ENCODE data around the gene TINCR. TPM values are rescaled to one million over a fixed set of nuclear protein-coding genes. Genes with fewer than 3 reads are reported as not detected.
"Not testable (repeated sequence)": the region's sequence is repeated elsewhere in the genome, so short reads cannot be mapped to it uniquely, and the experiment has no call there.

The TINCR gene
- polyA plus RNA-seq (ENCODE audit: insufficient read length): 1.0 TPM

DNA sequence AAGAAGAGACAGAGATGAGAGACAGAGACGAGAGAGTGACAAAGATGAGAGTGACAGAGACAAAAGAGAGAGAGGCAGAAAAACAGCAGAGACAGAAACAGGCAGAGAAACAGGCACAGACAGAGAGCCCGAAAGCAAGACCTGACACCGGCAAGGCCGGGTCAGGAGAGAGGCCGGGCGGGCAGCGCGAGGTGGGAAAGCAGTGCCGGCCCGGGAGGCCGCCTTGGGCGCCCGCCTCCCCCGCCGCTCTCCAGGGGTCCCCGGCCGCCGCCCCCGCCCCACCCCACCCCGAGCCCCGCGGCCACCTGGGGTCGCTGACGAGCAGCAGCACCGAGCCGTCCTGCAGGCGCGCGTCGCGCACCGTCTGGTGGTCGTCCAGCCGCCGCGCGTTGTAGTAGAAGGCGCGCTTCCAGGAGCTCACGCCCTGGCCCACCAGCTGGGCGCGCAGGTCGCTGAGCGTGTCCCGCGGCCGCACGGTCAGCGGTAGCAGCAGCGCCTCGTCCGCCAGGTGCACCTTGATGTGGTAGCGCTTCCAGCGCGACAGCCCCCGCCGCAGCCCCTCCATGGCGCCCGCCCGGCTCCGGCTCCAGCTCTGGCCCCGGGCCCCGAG, at the start of gene TINCR:
Gene TINCR (minus strand): TSS at position 594 of the 610 bp plus-strand sequence.
- DNase-seq (ENCODE audit: low read depth): no peak

DNA sequence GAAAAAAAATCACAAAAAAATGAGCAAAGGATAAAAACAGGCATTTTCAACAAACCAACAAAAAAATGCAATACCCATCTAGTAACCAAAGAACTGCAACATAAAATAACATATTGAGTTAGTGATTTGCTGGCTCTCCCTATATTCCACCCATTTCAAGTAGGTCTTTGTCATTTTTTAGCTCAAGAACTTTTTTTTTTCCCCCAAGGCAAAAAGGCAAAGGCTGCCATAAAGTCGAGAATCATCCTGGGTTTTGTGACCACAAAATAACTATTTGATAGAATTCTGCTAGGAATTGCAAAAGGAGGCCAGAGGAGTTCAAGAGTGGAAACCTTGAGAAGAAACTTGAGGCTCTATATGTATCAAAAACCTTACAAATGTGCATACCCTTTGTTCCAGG, 49.3 kb upstream of the TINCR start:
- no peak for DNase-seq (ENCODE audit: low read depth)

- DNase-seq (ENCODE audit: low read depth): no peak
Measured at GRCh38 chr19:5615756-5616327, 48.1 kb upstream of the TINCR start.

DNA sequence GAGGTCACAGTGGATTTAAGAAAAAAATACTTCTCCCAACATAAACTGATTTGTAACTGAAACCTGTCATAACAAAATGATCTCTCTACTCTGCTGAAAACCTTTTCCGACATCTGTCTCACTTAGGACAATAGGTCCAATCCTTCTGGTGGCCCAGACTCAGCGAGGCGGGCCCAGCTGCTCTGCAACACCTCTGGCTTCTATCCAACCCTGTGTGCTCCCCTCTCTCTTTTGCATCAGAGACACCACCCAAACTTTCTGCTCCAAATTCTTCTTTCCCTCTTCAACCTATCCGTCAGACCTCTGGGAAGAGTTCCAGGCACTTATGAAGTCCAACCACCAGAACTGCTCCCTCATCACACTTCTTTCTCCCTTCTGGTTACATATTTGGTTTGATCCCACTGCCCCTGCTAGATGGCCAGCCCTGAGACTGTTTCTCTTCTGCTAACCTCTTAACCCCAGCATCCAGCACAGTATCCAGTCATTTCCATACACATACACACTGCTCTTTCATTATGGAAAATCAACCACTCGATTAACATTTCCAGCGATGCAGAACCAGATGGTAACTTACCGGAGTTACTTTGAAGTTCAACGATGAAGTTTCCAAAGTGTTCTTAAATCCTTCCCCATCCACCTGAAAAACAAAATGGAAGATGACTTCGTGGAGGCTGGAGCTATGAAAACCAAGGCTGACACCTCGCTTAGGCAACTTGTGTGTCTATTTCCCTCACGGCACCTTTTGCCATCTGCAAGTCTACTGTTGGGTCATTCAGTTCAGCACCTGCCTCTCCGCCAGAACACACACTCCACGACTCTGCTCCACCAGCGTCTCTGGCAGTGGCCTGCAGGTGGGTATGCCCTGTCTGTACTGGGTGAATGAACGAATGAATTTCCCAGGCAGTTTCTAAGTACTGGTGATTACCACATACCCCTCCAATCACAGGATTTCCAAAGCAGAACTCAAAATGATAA, 45.4 kb upstream of the TINCR start:
- DNase-seq (ENCODE audit: low read depth): no peak

DNA sequence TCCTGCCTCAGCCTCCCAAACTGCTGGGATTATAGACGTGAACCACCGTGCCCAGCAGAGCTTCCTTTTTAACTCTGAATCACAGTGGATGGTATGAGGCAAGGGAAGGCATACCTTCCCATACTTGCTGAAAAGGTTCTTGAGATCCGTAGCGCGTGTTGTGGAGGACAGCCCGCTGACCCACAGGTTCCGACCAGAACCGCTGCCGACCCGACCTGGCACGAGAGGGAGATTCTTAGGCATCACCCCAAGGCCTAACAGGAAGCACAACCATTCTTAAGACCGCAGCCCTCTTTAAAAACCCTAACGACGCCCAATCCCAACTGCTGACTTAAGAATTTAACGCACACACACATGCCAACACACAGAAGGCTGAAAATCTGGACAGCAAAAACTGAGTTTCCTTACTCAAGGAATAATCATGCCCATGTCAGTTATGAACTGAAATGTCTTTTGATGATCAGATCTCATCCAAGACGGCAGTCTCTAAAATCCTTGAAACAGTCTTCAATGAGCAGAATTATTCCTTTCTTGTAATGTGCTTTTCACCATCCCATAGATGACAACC, 42.2 kb upstream of the TINCR start:
- DNase-seq (ENCODE audit: low read depth): no peak

DNA sequence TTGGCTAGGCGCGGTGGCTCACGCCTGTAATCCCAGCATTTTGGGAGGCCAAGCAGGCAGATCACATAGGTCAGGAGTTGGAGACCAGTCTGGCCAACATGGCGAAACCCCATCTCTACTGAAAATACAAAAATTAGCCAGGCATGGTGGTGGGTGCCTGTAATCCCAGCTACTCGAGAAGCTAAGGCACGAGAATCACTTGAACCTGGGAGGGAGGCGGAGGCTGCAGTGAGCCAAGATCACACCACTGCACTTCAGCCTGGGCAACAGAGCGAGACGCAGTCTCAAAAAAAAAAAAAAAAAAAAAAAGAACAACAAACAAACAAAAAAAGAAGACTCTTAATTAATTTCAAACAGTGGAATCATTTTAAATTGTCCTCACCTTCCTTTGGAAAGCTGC, 41.0 kb upstream of the TINCR start:
- DNase-seq (ENCODE audit: low read depth): not testable (repeated sequence)

DNA sequence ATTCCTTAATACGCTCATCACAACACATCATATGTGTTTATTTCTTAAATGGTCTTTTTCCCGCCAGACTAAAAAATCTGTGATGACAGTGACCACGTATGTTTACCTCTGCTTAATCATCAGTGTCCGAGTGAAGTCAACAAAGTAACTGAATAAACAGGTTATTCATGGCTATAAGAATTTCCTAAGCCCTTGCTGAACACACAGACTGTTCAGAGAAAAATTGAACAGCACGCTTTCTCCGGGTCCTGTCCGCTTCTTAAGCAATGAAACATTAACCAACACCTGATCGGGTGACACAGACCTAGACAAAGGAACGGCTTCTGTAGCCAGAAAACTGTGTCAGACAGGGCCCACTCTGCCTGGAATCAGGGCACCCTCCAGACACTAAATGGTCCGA, 40.5 kb upstream of the TINCR start:
- DNase-seq (ENCODE audit: low read depth): no peak

- DNase-seq (ENCODE audit: low read depth): no peak
Measured at GRCh38 chr19:5607318-5608275, 39.8 kb upstream of the TINCR start.

- DNase-seq (ENCODE audit: low read depth): no peak
Measured at GRCh38 chr19:5605362-5605761, 37.6 kb upstream of the TINCR start.

DNA sequence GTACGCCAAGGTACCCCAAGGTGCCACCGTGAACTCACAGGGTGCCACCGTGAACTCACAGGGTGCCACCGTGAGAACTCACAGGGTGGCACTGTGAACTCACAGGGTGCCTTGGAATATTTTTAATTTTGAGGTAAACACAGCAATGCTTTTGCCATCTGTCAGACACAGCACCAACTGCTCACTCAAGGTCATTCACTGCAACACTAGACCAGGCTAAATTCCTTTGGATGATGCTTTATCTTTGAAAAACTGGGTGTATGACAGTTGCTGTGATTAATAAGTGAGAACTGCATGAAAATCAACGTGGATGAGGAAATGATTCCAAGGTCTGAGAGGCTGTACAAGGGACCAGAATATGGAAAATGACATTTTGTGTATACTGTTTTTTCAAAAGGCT, 35.9 kb upstream of the TINCR start:
- no peak for DNase-seq (ENCODE audit: low read depth)

GRCh38 chr19:5600797-5601196, 33.0 kb upstream of the TINCR start:
- DNase-seq (ENCODE audit: low read depth): no peak

DNA sequence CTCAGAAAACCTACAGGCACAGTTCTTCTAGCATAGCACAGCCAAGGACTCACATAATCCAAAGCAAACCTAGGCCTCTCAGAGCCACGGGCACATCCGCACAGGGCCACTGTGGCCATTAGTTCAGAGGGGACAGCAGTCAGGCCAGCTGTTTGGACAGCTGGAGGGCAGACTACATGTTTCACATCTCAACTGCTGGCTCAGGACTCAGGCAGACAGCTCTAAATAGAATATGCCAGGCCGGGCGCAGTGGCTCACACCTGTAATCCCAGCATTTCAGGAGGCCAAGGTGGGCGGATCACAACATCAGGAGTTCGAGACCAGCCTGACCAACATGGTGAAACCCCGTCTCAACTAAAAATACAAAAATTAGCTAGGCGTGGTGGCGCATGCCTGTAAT, 28.0 kb upstream of the TINCR start:
- DNase-seq (ENCODE audit: low read depth): no peak

DNA sequence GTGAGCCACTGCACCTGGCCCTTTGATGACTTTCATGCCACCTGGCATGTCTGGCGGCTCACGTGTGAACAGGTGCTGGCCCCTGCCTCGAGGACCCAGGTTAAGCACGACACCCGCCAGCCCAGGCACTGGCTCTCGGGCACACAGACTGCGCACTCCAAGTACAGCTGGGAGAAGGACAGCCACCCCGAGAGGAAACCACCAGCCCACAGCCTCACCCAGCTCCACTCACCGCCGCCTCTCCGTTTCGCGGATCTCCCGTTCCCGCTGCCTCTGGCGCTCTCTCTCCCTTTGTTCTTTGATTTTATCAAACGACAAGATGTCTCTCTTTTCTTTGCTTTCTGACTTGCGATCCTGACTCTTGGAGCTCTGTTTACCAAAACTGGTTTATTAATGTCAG, 27.4 kb upstream of the TINCR start:
- no peak for DNase-seq (ENCODE audit: low read depth)

- DNase-seq (ENCODE audit: low read depth): no peak
Measured at GRCh38 chr19:5594521-5594950, 26.8 kb upstream of the TINCR start.

GRCh38 chr19:5593343-5594255, 25.8 kb upstream of the TINCR start:
- no peak for DNase-seq (ENCODE audit: low read depth)

DNA sequence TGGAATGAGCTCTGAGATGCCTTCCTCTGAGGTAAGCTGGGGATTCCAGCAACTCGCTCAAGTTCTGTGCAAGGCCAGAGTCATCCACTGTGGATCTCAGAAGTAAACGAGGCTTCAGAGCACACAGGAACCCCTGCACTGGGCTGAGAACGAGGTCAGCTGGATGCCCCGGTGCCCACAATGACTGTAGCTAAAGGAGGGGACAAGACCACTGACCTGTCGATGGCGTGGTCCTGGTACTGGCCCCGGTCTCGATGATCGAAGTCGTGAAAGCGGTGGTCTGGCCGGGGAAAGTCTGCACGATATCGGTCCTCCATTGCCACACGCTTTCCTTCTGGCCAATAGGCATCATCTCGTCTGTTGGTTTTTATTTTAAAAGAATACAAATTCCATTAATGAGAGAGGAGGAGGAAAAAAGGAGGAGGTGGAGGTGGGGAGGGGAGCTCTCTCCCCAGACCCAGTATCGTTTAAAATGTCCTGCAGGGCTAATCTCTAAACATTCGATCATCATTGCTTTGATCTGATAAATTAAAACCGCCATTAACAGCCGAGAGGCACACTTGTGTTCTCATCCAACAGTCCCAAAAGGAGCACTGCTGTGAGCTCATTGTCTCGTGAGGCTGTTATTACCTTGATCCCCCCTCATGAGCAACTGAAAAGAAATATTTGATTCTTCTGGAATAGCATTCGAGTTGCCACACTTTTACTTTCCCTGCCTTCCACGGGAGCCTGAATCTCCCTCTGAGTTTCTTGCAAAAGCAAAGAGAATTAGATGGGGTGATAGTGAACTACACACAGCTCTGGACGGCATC, 25.0 kb upstream of the TINCR start:
- DNase-seq (ENCODE audit: low read depth): no peak

DNA sequence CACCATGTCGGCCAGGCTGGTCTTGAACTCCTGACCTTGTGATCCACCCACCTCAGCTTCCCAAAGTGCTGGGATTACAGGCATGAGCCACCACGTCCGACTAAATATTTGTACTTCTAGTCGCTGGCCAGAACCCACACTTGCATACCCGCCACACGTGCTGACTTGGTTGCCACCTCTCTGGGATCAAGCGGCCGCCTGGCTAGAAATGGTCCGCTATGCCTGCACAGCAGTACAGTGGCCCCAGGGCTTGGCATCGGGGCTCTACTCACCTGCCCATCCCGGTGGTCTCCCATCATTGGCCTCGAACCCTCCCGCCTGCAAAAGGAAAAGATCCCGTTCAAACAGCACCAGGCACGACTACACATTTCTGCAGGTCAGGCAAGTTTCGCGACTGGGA, 23.7 kb upstream of the TINCR start:
- no peak for DNase-seq (ENCODE audit: low read depth)

DNA sequence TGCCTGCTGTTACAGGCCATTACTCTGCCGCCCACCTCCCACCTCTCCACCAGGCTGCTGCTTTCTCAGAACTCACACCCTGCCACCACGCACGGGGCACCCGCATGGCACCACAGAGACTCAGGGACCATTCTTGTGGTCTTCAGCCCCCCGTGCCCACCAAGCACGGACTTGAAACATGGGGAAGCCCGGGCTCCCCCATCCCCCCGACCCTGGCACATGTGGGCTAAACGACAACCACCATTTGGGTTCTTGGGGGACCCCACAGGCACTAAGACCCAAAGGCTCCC, 23.1 kb upstream of the TINCR start:
- DNase-seq (ENCODE audit: low read depth): no peak

DNA sequence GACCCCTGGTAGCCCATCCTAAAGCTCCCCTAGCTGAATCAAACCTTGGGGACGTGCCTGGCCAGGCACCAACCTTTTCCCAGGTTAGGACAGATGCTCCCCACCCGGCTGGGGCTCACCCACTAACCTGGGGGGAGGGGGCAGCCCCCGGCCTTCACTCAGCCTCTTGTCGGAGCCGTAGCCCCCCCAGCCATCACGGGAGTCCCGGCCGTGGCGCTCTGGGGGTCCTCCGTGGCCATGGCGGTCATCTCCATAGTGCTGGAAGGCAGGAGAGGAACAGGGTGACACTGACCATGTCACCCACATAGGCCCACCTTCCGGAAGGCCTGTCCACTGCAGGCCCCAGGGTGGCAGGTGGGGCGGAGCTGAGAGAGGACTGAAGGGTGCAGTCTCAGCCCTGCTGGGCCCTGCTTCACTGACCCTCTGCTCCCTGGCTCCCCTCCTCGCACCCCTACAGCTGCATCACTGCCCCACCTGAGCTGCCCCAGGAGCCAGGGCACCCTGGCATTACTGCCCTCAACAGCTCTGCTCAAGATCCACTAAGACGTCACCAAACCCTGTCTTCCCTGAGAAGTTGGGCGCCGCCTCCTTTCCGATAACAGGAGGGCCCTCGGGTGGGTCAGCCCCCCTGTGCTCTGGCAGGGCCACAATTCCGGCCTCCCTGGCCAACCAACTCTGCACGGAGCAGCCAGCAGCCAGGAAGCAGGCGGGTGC, 22.6 kb upstream of the TINCR start:
- no peak for DNase-seq (ENCODE audit: low read depth)
